GM18520 (cell line): ENCODE measurements around the gene SLC35B2.
A peak's percentile ranks its signal among the peaks of the same experiment; 100 is the strongest.

Experiments used
- ATAC-seq: cut with Tn5 transposase; IDR thresholded peaks from one replicate; pipeline ENCODE4 v1.9.1; 2021; ENCODE audit not compliant: unreplicated experiment

SLC35B2 gene

DNA sequence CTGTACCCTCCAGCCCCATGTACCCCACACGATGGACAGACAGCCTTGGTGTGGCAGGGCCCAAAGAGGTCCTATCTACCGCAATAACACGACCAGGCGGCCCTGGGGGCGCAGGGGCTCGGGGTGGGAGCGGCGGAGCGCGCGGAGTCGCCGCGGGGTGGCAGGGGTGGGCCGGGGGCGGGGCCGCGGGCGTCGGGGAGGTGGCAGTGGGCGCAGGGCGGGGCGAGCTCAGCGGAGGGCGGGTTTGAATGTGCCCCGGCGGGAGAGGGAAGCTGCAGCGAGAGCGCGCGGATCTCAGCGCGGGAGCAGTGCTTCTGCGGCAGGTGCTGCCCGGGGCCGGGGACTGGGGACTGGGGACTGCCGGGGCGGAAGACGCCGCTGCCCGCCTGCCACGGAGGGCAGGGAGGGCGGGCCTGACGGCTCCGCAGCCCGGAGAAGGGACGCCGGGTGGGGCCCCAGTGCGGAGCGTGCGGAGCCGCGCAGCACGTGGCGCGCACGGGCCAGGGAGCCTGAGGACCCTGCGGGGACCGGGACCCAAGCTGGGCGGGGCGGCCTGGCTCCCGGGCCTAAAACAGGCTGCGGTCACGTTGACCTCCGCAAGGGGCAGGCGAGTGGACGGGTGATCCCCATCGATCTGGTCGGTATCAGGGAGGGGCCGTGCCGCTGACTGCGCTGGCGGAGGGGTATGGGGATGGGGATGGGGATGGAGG lies 33.9 kb downstream of the SLC35B2 start, which contains the start of gene SLC29A1:
Gene SLC29A1, plus strand, starts transcription at position 277 of the 710 bp plus-strand sequence. CDS start 3,719 bp downstream, outside the sequence.
- ATAC-seq: no peak

- ATAC-seq: no peak
These were observed 34.6 kb downstream of the SLC35B2 start for GRCh38 chr6:44222486-44223318.

GRCh38 chr6:44221961-44222335 lies 35.4 kb downstream of the SLC35B2 start:
- no peak for ATAC-seq

GRCh38 chr6:44221291-44221960 lies 35.9 kb downstream of the SLC35B2 start:
- ATAC-seq: peak; percentile 38

GRCh38 chr6:44220913-44221290 lies 36.4 kb downstream of the SLC35B2 start:
- ATAC-seq: no peak

DNA sequence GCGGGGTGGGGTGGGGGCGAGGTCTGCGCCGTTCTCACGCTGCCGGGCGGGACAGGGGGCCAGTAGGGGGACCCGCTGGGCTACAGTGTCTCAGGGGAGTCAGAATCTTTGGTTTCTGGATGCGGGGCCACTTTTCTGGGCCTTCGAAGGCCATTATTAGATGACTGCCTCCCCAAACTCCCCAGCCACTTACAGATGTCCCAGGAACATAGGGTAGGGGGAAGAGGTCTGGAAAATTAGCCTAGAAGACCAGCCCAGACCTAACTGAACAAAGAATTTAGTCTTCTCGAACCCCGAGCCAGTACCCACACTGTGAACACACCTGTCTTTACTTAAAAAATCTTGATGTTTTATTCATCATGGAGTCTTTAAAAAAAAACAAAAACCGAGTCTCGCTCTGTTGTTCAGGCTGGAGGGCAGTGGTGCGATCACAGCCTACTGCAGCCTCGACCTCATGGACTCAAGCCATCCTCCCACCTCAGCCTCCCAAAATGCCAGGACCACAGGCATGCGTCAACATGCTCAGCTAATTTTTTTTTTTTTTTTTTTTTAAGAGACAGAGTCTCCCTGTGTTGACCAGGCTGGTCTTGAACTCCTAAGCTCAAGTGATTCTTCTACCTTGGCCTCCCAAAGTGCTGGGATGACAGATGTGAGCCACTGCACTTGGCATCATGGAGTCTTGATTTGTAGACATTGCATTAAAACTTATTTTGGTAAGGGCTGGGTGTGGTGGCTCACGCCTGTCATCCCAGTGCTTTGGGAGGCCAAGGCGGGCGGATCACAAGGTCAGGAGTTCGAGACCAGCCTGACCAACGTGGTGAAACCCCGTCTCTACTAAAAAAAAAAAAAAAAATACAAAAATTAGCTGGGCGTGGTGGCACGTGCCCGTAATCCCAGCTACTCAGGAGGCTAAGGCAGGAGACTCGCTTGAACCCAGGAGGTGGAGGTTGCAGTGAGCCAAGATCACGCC lies 37.2 kb downstream of the SLC35B2 start:
- ATAC-seq: no peak

DNA sequence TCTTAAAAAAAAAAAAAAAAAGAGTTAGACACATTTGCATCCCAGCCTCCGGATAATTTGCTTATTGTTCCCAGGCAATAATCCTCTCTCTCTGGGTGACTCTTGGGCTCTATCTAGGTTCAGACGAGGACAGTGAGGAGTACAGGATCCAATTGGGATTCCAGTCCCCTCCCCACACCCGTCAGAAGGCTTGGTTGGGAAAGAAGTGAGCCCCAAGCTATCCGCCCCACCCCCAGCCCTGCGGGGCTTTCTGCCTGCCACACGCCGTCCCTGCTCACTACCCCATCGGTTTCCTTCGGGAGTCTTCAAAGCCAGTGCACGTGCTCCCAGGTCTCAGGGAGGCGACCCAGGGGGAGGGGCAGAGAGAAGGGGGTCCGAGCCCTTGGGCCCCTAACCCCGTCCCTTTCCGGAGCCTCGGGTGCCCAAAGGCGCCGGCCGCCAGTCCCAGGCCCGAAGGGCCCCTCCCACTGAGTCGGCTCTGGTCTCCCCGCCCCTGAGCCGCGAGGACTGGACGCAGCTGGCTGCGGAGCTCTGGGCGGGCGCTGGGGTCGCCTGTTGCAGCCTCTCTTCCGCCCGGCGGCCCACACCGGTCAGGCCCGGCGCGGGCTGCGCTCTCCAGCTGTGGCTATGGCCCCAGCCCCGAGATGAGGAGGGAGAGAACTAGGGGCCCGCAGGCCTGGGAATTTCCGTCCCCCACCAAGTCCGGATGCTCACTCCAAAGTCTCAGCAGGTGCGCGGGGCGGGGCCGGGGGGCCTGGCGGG lies 38.1 kb downstream of the SLC35B2 start:
- ATAC-seq: no peak

- ATAC-seq: no peak
These were observed 39.8 kb downstream of the SLC35B2 start for GRCh38 chr6:44217332-44218143.

DNA sequence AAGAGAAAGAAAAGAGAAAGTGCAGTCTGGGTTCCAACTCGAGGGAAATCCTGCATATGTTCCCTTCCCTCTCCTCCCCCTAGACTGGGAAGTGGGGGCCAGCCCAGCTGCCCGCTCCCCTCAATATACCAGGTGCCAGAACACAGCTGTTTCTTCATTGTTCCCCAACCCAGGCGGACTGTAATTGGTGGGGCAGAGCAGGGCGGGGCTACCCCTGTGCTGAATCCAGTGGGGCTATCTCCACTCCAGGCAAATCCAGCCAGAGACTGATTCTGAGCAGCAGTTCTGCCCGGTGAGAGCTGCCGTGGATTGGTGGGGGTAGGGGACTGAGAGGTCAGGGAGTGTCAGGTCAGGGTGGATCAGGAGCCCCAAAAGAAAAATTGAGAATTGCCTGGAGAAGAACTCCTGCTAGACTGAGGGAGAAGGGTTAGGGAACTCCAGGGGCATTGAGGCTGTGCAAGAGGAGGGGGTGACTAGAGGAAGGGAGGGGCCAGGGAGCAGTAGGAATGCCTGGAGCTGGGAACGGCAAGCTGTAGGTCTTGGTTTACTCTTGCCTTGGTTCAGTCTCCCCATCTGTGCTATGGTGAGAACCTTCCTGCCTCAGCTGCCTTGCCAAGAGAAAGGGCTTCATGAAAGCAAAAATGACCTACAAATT lies 40.5 kb downstream of the SLC35B2 start, which contains the start of gene MYMX:
Gene MYMX, plus strand, starts transcription at position 250 of the 655 bp plus-strand sequence. CDS start 546 bp downstream, outside the sequence.
- no peak for ATAC-seq

GRCh38 chr6:44214307-44214706 lies 43.0 kb downstream of the SLC35B2 start:
- ATAC-seq: no peak

GRCh38 chr6:44211284-44211683 lies 46.0 kb downstream of the SLC35B2 start:
- ATAC-seq: no peak

DNA sequence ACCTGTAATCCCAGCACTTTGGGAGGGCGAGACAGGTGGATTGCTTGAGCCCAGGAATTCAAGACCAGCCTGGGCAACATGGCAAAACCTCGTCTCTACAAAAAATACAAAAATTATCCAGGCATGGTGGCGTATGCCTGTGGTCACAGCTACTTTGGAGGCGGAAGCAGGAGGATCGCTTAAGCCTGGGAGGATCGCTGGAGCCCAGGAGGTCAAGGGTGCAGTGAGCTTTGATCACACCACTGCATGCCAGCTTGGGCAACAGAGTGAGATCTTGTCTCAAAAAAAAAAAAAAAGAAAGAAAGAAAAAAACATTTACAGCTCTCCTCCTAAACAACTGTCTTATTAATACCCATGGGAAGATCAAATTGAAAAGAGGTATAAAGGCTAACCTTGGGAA lies 49.4 kb downstream of the SLC35B2 start:
- no peak for ATAC-seq
